Loucy (cell line): ENCODE results near the gene RANBP2.

Experiments used
- CTCF ChIP-seq: fragments of 200-600 bp; sonication (generic); conservative IDR thresholded peaks from 2 replicates; pipeline ENCODE4 v1.5.1; 2014; ENCODE audit warnings: mild to moderate bottlenecking, antibody characterized with exemption, low read length
- EZH2phosphoT487 ChIP-seq: fragments of 200-600 bp; IDR thresholded peaks from 2 replicates; pipeline ENCODE4 v1.6.1; 2018; ENCODE audit warnings: antibody characterized with exemption, mild to moderate bottlenecking, moderate library complexity, borderline replicate concordance

- TF ChIP-seq CTCF, result no peak
- TF ChIP-seq EZH2phosphoT487, result no peak
Observed at GRCh38 chr2:108704871-108705270, 14.4 kb upstream of the RANBP2 start.
